ENCODE measurements around the gene MS4A15. TPM values are rescaled to one million over a fixed set of nuclear protein-coding genes. Genes with fewer than 3 reads are reported as not detected.

MS4A15 gene
- polyA plus RNA-seq, 3 donors = not detected

DNA sequence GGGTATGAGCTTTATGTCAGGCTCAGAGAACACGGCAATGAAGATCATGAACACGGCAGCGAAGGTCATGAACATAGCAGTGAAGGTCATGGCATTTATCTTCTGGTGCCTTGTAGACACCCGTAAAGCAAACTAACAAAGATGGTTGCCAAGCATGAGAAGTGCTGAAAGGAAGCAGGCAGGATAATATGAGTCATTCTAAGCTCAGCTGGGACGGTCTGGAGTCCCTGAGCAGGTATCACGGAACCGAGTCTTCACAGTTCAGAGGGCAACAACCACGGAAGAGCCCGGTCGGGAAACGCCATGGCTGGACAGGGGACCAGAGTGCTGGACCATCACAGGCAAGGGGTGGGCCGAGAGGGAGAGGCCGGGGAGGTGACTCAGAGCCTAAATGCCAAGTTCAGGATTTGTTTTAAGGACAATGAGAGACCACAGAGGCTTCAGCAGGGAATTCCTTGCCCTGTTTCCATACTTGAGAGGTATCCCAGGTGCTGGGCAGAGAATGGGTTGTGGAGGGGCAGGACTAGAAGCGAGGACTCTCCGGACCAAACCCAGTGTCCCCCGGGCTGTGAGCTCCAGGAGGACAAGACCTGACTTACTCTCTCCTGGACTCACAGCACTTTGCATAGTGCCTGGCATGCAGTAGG is 15.3 kb downstream of the MS4A15 start:
- no peak for DNase-seq (ENCODE audit: extremely low read depth in 1 of 11, low read depth in 9 of 11, low spot score in 4 of 11)

DNA sequence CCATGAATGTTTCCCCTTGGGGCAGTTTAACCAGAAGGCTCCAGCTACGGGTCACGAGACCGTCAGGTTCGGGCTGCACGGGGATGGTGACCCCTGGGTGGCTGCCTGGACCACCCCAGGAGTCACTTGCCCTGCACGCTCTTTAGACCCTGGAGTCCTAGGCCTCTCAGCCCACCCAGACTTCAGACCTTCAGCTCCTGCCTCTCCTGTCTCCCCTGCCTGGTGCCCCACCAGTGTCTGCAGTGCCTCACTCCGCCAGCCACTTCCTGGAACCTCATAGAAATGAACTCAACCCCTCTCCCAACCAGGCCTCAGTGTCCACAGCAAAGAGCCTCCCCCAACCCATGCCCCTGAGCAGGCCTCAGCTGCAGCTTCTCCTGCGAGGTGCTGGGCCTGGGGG is 16.0 kb downstream of the MS4A15 start:
- no peak for DNase-seq (ENCODE audit: extremely low read depth in 1 of 11, low read depth in 9 of 11, low spot score in 4 of 11)

- no peak for DNase-seq (ENCODE audit: extremely low read depth in 1 of 11, low read depth in 9 of 11, low spot score in 4 of 11)
These were observed 18.1 kb downstream of the MS4A15 start for GRCh38 chr11:60774726-60775125.

DNA sequence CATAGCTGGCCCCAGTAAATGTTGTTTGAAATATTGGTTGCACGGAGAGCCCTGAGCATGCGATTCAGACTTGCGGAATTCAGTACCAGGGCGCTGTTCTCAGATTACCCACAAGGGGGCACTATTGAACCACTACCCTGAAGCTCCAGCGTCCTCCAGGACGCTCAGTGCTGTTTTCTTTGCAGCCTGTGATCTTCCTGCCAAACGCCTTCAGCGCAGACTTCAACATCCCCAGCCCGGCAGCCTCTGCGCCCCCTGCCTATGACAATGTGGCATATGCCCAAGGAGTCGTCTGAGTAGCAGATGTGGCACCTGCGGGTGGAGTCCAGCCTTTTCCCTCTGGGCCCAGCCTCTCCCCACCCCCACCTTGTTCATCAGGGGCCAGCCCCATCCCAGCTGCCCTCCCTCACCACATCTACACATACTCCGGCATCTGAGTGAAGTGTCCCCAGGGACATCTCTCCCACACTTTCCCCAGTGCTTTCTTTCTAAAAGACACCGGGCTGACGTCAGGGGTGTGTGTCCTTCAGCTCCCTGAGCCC is 18.8 kb downstream of the MS4A15 start:
- DNase-seq (ENCODE audit: extremely low read depth in 1 of 11, low read depth in 9 of 11, low spot score in 4 of 11) = peak; percentile 73 to 90 (median 85)

DNA sequence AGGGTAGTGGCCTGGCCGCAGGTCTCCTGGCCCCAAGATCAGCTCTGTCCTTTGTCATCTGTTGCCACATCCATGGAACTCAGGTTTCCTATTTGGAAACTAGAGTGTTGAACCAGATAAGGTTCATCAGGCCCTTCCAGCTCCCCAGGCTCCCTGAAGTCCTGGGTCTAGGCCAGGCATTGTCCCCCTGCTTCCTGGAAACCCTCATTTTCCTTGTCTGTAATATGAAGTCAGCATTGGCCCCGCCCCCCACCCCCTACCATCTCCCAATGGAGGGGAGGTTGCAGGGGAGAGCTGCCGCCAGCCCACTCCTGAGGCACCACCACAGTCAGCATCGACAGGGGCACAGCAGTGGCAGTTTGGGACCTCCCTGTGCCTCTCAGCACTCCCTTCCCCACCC is 19.5 kb downstream of the MS4A15 start:
- DNase-seq (ENCODE audit: extremely low read depth in 1 of 11, low read depth in 9 of 11, low spot score in 4 of 11) = no peak

GRCh38 chr11:60777106-60777505 is 20.4 kb downstream of the MS4A15 start:
- DNase-seq (ENCODE audit: extremely low read depth in 1 of 11, low read depth in 9 of 11, low spot score in 4 of 11) = no peak

GRCh38 chr11:60777572-60777971 is 20.9 kb downstream of the MS4A15 start:
- no peak for DNase-seq (ENCODE audit: extremely low read depth in 1 of 11, low read depth in 9 of 11, low spot score in 4 of 11)

DNA sequence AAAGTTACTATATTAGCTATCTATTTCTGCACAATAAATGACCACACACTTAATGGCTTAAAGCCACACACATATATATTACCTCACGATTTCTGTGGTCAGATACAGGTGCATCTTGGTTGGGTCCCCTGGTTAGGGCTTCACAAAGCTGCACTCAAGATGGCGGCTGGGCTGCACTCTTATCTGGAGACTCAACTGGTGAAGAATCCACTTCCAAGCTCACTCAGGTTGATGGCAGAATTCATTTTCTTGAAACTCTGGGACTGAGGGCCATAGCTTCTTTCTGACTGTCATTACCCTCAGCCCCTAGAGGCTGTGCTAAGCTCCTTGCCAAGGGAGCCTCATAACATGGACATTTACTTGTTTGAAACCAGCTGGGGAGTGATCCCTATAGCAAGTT is 23.4 kb downstream of the MS4A15 start:
- no peak for DNase-seq (ENCODE audit: extremely low read depth in 1 of 11, low read depth in 9 of 11, low spot score in 4 of 11)

GRCh38 chr11:60780774-60781173 is 24.1 kb downstream of the MS4A15 start:
- no peak for DNase-seq (ENCODE audit: extremely low read depth in 1 of 11, low read depth in 9 of 11, low spot score in 4 of 11)

- no peak for DNase-seq (ENCODE audit: extremely low read depth in 1 of 11, low read depth in 9 of 11, low spot score in 4 of 11)
These were observed 24.8 kb downstream of the MS4A15 start for GRCh38 chr11:60781286-60781980.

- DNase-seq (ENCODE audit: extremely low read depth in 1 of 11, low read depth in 9 of 11, low spot score in 4 of 11) = no peak
These were observed 25.3 kb downstream of the MS4A15 start for GRCh38 chr11:60781981-60782316.

DNA sequence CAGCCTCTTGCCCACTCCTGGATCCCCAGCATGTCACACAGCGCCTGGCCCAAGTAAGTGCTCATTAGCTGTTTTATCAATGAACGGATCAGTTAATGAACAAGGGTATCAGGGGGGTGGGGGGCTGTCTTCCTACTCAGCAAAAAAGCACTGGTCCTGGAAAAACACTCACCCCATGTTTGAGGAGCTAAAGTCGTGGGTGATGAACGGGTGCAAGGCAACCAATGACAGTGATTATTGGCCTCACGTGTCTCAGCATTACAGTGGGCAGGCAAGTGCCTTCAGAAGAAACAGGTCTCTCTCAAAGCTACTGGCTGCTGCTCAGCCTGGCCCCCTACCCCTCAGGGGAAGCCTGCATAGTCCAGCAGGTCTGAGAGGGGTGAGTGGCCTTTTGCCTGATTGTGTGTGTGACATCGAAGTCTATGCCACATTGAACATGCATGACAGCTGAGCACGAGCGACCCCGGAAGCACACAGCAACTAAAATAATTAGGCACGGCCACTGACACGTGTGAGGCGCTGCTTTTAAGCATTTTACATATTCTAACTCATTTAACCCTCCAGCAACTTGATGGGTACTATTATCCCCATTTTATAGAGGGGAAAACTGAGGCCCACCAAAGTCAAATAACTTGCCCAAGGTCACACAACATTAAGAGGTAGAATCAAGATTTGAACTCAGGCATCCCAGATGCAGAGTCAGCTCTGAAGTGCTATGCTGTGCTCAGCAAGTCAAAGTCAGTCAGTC is 25.9 kb downstream of the MS4A15 start:
- DNase-seq (ENCODE audit: extremely low read depth in 1 of 11, low read depth in 9 of 11, low spot score in 4 of 11) = no peak

- DNase-seq (ENCODE audit: extremely low read depth in 1 of 11, low read depth in 9 of 11, low spot score in 4 of 11) = no peak
These were observed 26.4 kb downstream of the MS4A15 start for GRCh38 chr11:60783141-60783484.

- no peak for DNase-seq (ENCODE audit: extremely low read depth in 1 of 11, low read depth in 9 of 11, low spot score in 4 of 11)
These were observed 27.2 kb downstream of the MS4A15 start for GRCh38 chr11:60783911-60784310.

DNA sequence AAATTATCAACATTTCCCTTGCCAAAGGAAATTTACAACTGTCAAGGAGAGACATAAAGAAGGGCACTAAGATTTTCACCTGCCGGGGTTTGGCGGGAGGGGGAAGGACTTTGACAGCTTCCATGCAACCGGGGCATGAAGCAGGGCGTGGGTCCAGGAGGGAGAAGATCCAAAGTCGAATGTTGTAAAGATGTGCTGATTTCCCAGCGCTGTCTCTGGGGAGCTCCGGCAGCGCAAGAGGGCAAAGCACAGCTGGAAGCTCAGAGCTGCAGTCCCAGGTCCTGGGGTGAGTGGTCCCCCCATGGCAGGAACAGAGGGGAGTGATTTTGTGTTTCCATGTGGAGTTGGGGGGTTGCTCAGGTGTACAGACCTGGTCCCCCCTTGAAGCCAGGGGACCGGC is 28.5 kb downstream of the MS4A15 start, which contains the start of gene MS4A10:
TSS of gene MS4A10 (plus strand) at position 198 of the 400 bp plus-strand sequence. CDS start 5,003 bp downstream, outside the sequence.
- no peak for DNase-seq (ENCODE audit: extremely low read depth in 1 of 11, low read depth in 9 of 11, low spot score in 4 of 11)

DNA sequence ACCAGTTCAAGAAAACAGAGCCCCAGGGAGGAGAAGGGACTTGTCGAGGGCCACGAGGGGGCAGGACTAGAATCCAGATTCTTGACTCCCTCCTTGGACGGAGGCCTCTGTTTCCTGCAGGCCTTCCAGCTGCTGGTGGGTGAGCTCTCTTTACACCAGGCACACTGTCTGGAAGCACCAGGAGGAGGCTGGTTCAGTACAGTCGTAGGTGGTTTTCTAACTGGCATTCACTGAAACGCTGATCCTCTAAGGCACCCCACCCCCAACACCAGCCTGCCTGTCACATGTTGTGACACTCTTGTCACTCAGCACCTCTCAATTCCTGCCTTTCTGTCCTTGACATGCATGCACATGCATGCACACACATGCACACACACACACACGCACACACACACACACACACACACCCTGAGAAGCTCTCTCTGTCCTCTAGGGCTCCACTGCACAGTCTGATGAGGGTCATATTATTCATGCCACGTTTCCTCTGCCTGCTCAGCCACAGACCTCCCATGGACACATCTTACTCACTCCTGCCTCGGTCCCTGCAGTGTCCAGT is 29.2 kb downstream of the MS4A15 start:
- no peak for DNase-seq (ENCODE audit: extremely low read depth in 1 of 11, low read depth in 9 of 11, low spot score in 4 of 11)

DNA sequence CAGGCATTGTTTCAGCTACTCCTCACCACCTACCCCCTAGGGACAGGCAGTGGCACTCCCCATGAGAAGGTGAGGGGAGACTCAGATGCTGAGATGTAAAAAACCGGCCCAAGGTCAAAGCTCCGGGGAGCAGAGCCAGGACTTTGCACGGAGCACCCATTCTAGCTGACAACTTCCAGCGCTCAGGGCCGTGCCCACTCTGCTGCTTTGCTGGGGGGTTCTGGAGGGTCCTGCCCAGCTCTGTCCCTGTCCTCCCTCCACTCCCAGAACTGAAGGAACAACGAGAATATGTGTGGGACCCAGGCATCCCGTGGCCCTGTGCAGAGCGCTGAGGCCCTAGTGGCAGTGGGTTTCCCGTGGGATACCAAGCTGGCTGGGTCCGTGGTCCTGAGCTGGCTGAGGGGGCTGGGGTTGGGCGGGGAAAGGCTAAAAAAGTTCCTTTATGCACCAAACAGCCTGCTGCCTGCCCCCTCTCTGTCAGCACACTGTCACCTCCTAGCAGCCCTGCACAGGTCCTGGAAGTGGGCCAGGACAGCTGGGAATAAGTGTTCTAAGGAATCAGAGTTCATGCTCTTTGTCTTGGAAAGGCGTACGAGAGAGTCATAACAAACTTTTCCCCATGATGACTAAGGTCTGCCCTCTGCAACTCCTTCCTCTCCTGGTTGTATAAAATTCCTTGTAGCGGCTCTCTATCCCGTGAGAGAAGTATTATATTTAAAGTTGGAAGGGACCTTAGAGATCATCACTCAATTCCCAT is 30.3 kb downstream of the MS4A15 start:
- peak in 1 of 11 donors; percentile 27 for DNase-seq (ENCODE audit: extremely low read depth in 1 of 11, low read depth in 9 of 11, low spot score in 4 of 11)

DNA sequence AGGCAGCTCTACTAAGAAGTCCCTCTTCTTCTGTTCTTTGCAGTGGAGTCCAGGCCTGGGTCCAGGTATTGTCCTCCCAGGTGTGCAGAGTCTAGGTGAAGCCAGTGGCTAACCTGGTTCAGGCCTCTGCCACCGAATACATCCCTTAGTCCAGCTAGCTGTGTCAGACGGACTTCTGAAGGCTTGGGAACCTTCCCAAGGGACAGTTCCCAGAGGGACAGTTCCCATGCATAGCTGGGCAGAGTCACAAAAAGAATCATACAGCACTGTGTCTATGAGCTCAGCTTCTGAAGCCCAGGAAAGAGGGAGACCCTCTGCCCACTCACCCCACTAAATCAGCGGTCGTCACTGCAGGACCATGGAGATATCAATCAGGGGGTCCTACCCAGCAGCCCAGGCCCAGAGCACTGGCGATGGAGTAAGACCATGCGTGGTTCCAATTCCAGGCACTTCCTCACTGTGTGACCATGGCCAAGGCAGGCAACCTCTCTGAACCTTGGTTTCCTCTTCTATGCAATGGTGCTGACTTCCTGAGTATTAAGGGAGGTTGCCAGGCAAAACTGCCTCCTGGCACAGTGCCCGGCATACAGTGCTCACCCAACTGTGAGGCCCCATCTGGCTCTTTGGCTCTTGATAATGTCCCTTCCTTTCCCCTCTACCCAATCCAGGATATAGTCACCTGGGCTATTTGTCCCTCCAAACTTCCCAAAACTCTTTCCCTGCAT is 31.9 kb downstream of the MS4A15 start:
- no peak for DNase-seq (ENCODE audit: extremely low read depth in 1 of 11, low read depth in 9 of 11, low spot score in 4 of 11)
